T-helper 1 cell treated with Interleukin-12 subunit alpha and Interleukin-12 subunit beta and Interleukin-4 antibody, amounts not matched to agents 30 ng/mL and 1 ng/mL, for 36 hours (primary cell): Measurements from ENCODE around the gene CADM1. TPM values are rescaled to one million over a fixed set of nuclear protein-coding genes. Genes with fewer than 3 reads are reported as not detected.

Source experiments
- intact Hi-C: fragments of 100-400 bp; cut with micrococcal nuclease; formaldehyde crosslinking; loops from one replicate; pipeline ENCODE4 v1.15.1; 2024
- total RNA-seq: library from RNA; stranded (reverse); gene quantifications from 2 replicates; pipeline ENCODE4 v1.2.3, GENCODE V29; 2022

The CADM1 gene
- total RNA-seq, 1 donor from 2014 or later: 0.83 TPM

GRCh38 chr11:115447273-115447864 lies 56.8 kb downstream of the CADM1 start:
- intact Hi-C loops: no loop called here

GRCh38 chr11:115446214-115446613 lies 58.0 kb downstream of the CADM1 start:
- intact Hi-C loops: no loop called here

- intact Hi-C loops: no loop called here
These were observed 59.7 kb downstream of the CADM1 start for GRCh38 chr11:115444542-115444941.

GRCh38 chr11:115439969-115440540 lies 64.2 kb downstream of the CADM1 start:
- intact Hi-C loops: no loop called here

- intact Hi-C loops: no loop called here
These were observed 64.8 kb downstream of the CADM1 start for GRCh38 chr11:115439385-115439784.

- intact Hi-C loops: no loop called here
These were observed 66.2 kb downstream of the CADM1 start for GRCh38 chr11:115437902-115438575.

GRCh38 chr11:115430345-115430744 lies 73.9 kb downstream of the CADM1 start:
- intact Hi-C loops: no loop called here

- intact Hi-C loops: no loop called here
These were observed 75.9 kb downstream of the CADM1 start for GRCh38 chr11:115428306-115428705.

GRCh38 chr11:115425816-115426215 lies 78.4 kb downstream of the CADM1 start:
- intact Hi-C loops: no loop called here

GRCh38 chr11:115425250-115425649 lies 79.0 kb downstream of the CADM1 start:
- intact Hi-C loops: no loop called here

GRCh38 chr11:115423728-115424459 lies 80.3 kb downstream of the CADM1 start:
- intact Hi-C loops: no loop called here

GRCh38 chr11:115421992-115422689 lies 82.1 kb downstream of the CADM1 start:
- intact Hi-C loops: no loop called here

- intact Hi-C loops: no loop called here
These were observed 82.7 kb downstream of the CADM1 start for GRCh38 chr11:115421352-115421991.

- intact Hi-C loops: no loop called here
These were observed 83.7 kb downstream of the CADM1 start for GRCh38 chr11:115420505-115420904.

- intact Hi-C loops: no loop called here
These were observed 85.6 kb downstream of the CADM1 start for GRCh38 chr11:115418626-115419025.

- intact Hi-C loops: no loop called here
These were observed 86.1 kb downstream of the CADM1 start for GRCh38 chr11:115418081-115418480.

- intact Hi-C loops: no loop called here
These were observed 93.1 kb downstream of the CADM1 start for GRCh38 chr11:115411120-115411519.

- intact Hi-C loops: no loop called here
These were observed 94.5 kb downstream of the CADM1 start for GRCh38 chr11:115409691-115410220.

- intact Hi-C loops: no loop called here
These were observed 95.0 kb downstream of the CADM1 start for GRCh38 chr11:115409116-115409670.
